GM12878 (cell line): ENCODE measurements around the gene KHDRBS2.

Experiments used
- NFYA ChIP-seq: IDR thresholded peaks from 2 replicates; pipeline ENCODE4 v1.6.1; 2011; ENCODE audit warnings: low read depth, mild to moderate bottlenecking, low read length, improper control_type of control experiment, borderline replicate concordance
- TF ChIP-seq, protein P1 (sequence below): IDR thresholded peaks from 2 replicates; pipeline ENCODE4 v1.6.1; 2012; ENCODE audit warnings: mild to moderate bottlenecking, low read depth, low read length

DNA sequence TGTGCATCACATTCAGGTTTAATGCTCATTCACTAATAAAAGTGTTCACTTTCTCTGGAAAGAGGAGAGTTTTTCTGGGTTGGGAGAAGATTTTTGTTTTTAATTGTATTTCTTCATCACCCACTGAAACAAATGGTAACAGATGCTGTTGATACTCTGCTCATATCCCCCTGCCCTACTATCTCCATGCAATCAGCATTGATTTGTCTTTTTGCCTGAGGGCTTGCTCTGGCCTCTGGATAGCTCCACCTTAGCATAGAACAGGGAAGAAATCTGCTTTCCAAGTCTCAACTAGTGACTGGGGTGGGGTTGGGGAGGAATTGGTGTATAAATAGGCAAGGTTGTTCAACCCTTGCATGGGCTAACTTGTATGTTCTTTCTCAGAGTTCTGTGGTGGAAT, 296.4 kb downstream of the KHDRBS2 start:
- TF ChIP-seq, protein P1, sequence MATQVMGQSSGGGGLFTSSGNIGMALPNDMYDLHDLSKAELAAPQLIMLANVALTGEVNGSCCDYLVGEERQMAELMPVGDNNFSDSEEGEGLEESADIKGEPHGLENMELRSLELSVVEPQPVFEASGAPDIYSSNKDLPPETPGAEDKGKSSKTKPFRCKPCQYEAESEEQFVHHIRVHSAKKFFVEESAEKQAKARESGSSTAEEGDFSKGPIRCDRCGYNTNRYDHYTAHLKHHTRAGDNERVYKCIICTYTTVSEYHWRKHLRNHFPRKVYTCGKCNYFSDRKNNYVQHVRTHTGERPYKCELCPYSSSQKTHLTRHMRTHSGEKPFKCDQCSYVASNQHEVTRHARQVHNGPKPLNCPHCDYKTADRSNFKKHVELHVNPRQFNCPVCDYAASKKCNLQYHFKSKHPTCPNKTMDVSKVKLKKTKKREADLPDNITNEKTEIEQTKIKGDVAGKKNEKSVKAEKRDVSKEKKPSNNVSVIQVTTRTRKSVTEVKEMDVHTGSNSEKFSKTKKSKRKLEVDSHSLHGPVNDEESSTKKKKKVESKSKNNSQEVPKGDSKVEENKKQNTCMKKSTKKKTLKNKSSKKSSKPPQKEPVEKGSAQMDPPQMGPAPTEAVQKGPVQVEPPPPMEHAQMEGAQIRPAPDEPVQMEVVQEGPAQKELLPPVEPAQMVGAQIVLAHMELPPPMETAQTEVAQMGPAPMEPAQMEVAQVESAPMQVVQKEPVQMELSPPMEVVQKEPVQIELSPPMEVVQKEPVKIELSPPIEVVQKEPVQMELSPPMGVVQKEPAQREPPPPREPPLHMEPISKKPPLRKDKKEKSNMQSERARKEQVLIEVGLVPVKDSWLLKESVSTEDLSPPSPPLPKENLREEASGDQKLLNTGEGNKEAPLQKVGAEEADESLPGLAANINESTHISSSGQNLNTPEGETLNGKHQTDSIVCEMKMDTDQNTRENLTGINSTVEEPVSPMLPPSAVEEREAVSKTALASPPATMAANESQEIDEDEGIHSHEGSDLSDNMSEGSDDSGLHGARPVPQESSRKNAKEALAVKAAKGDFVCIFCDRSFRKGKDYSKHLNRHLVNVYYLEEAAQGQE, result no peak
- TF ChIP-seq NFYA, result no peak
